Neural cell (in vitro differentiated cells): ENCODE data around the gene SRRM5. TPM values are rescaled to one million over a fixed set of nuclear protein-coding genes. Genes with fewer than 3 reads are reported as not detected.

Source experiments
- H2AFZ ChIP-seq: fragments of 200-600, 300-800 bp; sonication (generic), shearing (Covaris generic); 2 replicates; pipeline ENCODE4 v1.6.0; 2014; ENCODE audit warnings: low read depth, mild to moderate bottlenecking, antibody characterized with exemption, low read length, moderate library complexity
- H3F3A ChIP-seq: fragments of 200-600 bp; shearing (Covaris generic); 2 replicates; pipeline ENCODE4 v1.6.1; 2016; ENCODE audit warnings: mild to moderate bottlenecking, moderate library complexity, mixed read lengths, antibody characterized with exemption, low read length; ENCODE audit not compliant: insufficient read depth, poor library complexity, severe bottlenecking
- H3K27ac ChIP-seq: fragments of 200-600, 300-800 bp; sonication (generic), shearing (Covaris generic); 2 replicates; pipeline ENCODE4 v1.5.1; 2014; ENCODE audit warnings: mild to moderate bottlenecking, low read length, moderate library complexity
- H3K27me3 ChIP-seq: fragments of 300-800, 200-600 bp; sonication (generic), shearing (Covaris generic); 2 replicates; pipeline ENCODE4 v1.6.0; 2014; ENCODE audit warnings: mild to moderate bottlenecking, low read depth, low read length, moderate library complexity; ENCODE audit not compliant: insufficient read depth
- H3K36me3 ChIP-seq: fragments of 300-800, 200-600 bp; sonication (generic), shearing (Covaris generic); 2 replicates; pipeline ENCODE4 v1.5.1; 2014; ENCODE audit warnings: mild to moderate bottlenecking, antibody characterized with exemption, low read length, moderate library complexity; ENCODE audit not compliant: insufficient read depth
- H3K4me2 ChIP-seq: fragments of 300-800, 200-600 bp; sonication (generic), shearing (Covaris generic); 2 replicates; pipeline ENCODE4 v1.6.0; 2014; ENCODE audit warnings: mild to moderate bottlenecking, low read length
- H3K4me3 ChIP-seq: fragments of 300-800, 200-600 bp; sonication (generic), shearing (Covaris generic); 2 replicates; pipeline ENCODE4 v1.5.1; 2014; ENCODE audit warnings: mild to moderate bottlenecking, low read length, moderate library complexity
- H3K79me2 ChIP-seq: fragments of 200-600 bp; shearing (Covaris generic); replicated peaks from 2 replicates; pipeline ENCODE4 v1.6.0; 2014; ENCODE audit warnings: mild to moderate bottlenecking, low read length, moderate library complexity; ENCODE audit not compliant: insufficient read depth
- H3K9ac ChIP-seq: fragments of 300-800, 200-600 bp; sonication (generic), shearing (Covaris generic); 2 replicates; pipeline ENCODE4 v1.6.1; 2016; ENCODE audit warnings: mild to moderate bottlenecking, low read length, mixed read lengths
- H3K9me2 ChIP-seq: fragments of 200-600 bp; shearing (Covaris generic); 2 replicates; pipeline ENCODE4 v1.6.1; 2016; ENCODE audit warnings: mild to moderate bottlenecking, low read length, mixed read lengths; ENCODE audit not compliant: insufficient read depth
- H3K9me3 ChIP-seq: fragments of 200-600, 300-800 bp; sonication (generic), shearing (Covaris generic); 2 replicates; pipeline ENCODE4 v1.6.1; 2016; ENCODE audit warnings: mild to moderate bottlenecking, mixed run types, low read length, moderate library complexity, mixed read lengths
- H4K20me1 ChIP-seq: fragments of 200-600 bp; shearing (Covaris generic); 2 replicates; pipeline ENCODE4 v1.6.1; 2016; ENCODE audit warnings: mild to moderate bottlenecking, mixed run types; ENCODE audit not compliant: insufficient read depth
- EP300 ChIP-seq: fragments of 450-650 bp; conservative IDR thresholded peaks from 2 replicates; pipeline ENCODE4 v1.6.1; 2014; ENCODE audit warnings: antibody characterized with exemption, mild to moderate bottlenecking, moderate library complexity; ENCODE audit not compliant: poor library complexity, severe bottlenecking
- EZH2 ChIP-seq: fragments of 200-600, 300-800 bp; shearing (Covaris generic), sonication (generic); IDR thresholded peaks from 2 replicates; pipeline ENCODE4 v1.6.1; 2014; ENCODE audit warnings: antibody characterized with exemption, low read length, borderline replicate concordance, mild to moderate bottlenecking; ENCODE audit not compliant: insufficient read depth, poor library complexity, severe bottlenecking
- MXI1 ChIP-seq: fragments of 450-650 bp; conservative IDR thresholded peaks from 2 replicates; pipeline ENCODE4 v1.6.1; 2014; ENCODE audit warnings: antibody characterized with exemption, mild to moderate bottlenecking; ENCODE audit not compliant: poor library complexity, severe bottlenecking
- POLR2AphosphoS5 ChIP-seq: IDR thresholded peaks from 2 replicates; pipeline ENCODE4 v1.6.1; 2012
- RAD21 ChIP-seq: fragments of 450-650 bp; conservative IDR thresholded peaks from 2 replicates; pipeline ENCODE4 v1.6.1; 2014; ENCODE audit warnings: antibody characterized with exemption, mild to moderate bottlenecking, moderate library complexity
- SMC3 ChIP-seq: fragments of 450-650 bp; conservative IDR thresholded peaks from 2 replicates; pipeline ENCODE4 v1.6.1; 2014; ENCODE audit warnings: antibody characterized with exemption, mild to moderate bottlenecking, moderate library complexity; ENCODE audit not compliant: poor library complexity
- TAF1 ChIP-seq: IDR thresholded peaks from 2 replicates; pipeline ENCODE4 v1.6.1; 2012; ENCODE audit warnings: low read depth
- polyA plus RNA-seq: library from polyadenylated mRNA; depleted of rRNA; stranded (reverse); fragments of >200 nt; gene quantifications from 2 replicates; pipeline ENCODE4 v1.2.3, GENCODE V29; 2014
- TF ChIP-seq, protein P1 (sequence below): fragments of 450-650 bp; IDR thresholded peaks from 2 replicates; pipeline ENCODE4 v1.5.1; 2014; ENCODE audit warnings: antibody characterized with exemption, mild to moderate bottlenecking, moderate library complexity; ENCODE audit not compliant: poor library complexity, severe bottlenecking
- TF ChIP-seq, protein P2 (sequence below): IDR thresholded peaks from 2 replicates; pipeline ENCODE4 v1.6.1; 2012; ENCODE audit warnings: borderline replicate concordance

The SRRM5 gene
- polyA plus RNA-seq, 1 donor from 2014 or later: not detected

DNA sequence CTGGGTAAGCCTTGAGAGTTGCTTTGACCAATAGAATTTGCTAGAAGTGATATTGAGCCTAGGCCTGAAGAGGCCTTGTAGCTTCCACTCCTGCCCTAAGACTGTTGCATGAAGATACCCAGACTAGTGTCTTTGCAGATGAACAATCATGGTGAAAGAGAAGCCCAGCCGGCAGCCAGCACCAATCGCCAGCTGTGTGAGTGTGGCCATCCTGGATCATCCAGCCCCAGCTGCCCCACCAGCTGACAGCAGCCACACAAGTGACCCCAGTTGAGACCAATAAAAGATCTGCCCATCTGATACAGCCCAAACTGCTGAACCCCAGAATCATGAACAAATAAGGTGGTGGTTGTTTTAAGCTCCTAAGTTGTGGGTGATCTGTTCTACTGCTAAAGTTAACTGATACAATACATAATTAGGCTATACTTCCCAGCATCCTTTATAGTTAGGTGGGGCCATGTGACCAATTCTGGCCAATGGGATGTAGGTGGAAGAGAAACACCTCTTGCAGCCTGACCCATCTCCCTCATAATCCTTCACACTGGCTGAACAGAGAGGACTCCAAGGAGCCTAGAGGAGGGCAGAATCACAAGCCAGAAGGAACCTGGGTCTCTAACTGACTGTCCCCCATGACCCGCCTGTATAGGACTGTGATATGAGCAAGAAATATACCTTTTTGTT is 16.9 kb downstream of the SRRM5 start:
- Histone ChIP-seq H2AFZ (no peak overlapping the region), H3K4me2 (no peak overlapping the region), H3K27ac (no peak overlapping the region), H3F3A (no peaks in the 10 kb centered on the region), H3K9me2 (no peaks in the 10 kb centered on the region), H3K9me3 (no peaks in the 10 kb centered on the region), H3K36me3 (no peaks in the 10 kb centered on the region), H3K9ac (no peak overlapping the region), H4K20me1 (no peaks in the 10 kb centered on the region), H3K27me3 (no peaks in the 10 kb centered on the region), H3K79me2 (peaks cover 40% of the 10 kb centered on the region), H3K4me3 (no peak overlapping the region)
- TF ChIP-seq TAF1: no peak
- no peak for TF ChIP-seq POLR2AphosphoS5
- TF ChIP-seq SMC3: no peak
- TF ChIP-seq, protein P1, sequence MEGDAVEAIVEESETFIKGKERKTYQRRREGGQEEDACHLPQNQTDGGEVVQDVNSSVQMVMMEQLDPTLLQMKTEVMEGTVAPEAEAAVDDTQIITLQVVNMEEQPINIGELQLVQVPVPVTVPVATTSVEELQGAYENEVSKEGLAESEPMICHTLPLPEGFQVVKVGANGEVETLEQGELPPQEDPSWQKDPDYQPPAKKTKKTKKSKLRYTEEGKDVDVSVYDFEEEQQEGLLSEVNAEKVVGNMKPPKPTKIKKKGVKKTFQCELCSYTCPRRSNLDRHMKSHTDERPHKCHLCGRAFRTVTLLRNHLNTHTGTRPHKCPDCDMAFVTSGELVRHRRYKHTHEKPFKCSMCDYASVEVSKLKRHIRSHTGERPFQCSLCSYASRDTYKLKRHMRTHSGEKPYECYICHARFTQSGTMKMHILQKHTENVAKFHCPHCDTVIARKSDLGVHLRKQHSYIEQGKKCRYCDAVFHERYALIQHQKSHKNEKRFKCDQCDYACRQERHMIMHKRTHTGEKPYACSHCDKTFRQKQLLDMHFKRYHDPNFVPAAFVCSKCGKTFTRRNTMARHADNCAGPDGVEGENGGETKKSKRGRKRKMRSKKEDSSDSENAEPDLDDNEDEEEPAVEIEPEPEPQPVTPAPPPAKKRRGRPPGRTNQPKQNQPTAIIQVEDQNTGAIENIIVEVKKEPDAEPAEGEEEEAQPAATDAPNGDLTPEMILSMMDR: no peak
- TF ChIP-seq, protein P2, sequence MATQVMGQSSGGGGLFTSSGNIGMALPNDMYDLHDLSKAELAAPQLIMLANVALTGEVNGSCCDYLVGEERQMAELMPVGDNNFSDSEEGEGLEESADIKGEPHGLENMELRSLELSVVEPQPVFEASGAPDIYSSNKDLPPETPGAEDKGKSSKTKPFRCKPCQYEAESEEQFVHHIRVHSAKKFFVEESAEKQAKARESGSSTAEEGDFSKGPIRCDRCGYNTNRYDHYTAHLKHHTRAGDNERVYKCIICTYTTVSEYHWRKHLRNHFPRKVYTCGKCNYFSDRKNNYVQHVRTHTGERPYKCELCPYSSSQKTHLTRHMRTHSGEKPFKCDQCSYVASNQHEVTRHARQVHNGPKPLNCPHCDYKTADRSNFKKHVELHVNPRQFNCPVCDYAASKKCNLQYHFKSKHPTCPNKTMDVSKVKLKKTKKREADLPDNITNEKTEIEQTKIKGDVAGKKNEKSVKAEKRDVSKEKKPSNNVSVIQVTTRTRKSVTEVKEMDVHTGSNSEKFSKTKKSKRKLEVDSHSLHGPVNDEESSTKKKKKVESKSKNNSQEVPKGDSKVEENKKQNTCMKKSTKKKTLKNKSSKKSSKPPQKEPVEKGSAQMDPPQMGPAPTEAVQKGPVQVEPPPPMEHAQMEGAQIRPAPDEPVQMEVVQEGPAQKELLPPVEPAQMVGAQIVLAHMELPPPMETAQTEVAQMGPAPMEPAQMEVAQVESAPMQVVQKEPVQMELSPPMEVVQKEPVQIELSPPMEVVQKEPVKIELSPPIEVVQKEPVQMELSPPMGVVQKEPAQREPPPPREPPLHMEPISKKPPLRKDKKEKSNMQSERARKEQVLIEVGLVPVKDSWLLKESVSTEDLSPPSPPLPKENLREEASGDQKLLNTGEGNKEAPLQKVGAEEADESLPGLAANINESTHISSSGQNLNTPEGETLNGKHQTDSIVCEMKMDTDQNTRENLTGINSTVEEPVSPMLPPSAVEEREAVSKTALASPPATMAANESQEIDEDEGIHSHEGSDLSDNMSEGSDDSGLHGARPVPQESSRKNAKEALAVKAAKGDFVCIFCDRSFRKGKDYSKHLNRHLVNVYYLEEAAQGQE: no peak
- no peak for TF ChIP-seq EZH2
- no peak for TF ChIP-seq MXI1
- TF ChIP-seq EP300: no peak
- TF ChIP-seq RAD21: no peak

DNA sequence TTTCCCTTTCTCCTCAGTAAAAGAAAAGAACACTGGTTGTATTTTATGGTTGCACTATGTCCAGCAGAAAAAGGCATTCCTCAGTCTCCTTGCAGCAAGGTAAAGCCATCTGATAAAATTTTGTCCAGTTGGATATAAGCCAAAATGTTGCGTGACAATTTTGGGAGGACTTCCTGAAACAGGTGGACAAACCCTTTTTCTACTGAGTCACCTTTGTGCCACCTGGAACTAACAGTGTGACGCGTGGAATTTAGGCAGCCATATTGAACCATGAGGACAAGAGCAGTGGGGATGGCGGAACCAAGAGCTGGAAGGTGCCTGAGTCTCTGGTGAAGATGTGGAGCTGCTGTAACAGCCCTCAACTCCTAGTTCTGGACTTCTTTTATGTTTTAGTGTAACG is 19.6 kb downstream of the SRRM5 start:
- Histone ChIP-seq H4K20me1 (no peaks in the 10 kb centered on the region), H3K36me3 (no peaks in the 10 kb centered on the region), H3K27me3 (no peaks in the 10 kb centered on the region), H3K4me2 (no peak overlapping the region), H3K9ac (no peak overlapping the region), H3K9me2 (no peaks in the 10 kb centered on the region), H3K27ac (no peak overlapping the region), H3K79me2 (peaks cover 65% of the 10 kb centered on the region), H2AFZ (no peak overlapping the region), H3F3A (no peaks in the 10 kb centered on the region), H3K9me3 (no peaks in the 10 kb centered on the region), H3K4me3 (no peak overlapping the region)
- TF ChIP-seq POLR2AphosphoS5 (no peak), TAF1 (no peak), EZH2 (no peak), SMC3 (no peak), EP300 (no peak), RAD21 (no peak), MXI1 (no peak)
- TF ChIP-seq, protein P1: no peak
- TF ChIP-seq, protein P2: no peak
